SU-DHL-6 (cell line): ENCODE results near the gene PIERCE2.

Source experiments
- EZH2phosphoT487 ChIP-seq: fragments of 200-600 bp; sonication (generic), shearing (Covaris generic); conservative IDR thresholded peaks from 2 replicates; pipeline ENCODE4 v1.6.1; 2018; ENCODE audit warnings: mild to moderate bottlenecking, antibody characterized with exemption, low read length, moderate library complexity, mixed read lengths
- TF ChIP-seq, protein P1 (sequence below): fragments of 200-600 bp; sonication (generic); IDR thresholded peaks from one replicate; pipeline ENCODE4 v1.5.1; 2017; ENCODE audit warnings: antibody characterized with exemption, mild to moderate bottlenecking, low read length, moderate library complexity; ENCODE audit not compliant: insufficient read depth, poor library complexity, severe bottlenecking

DNA sequence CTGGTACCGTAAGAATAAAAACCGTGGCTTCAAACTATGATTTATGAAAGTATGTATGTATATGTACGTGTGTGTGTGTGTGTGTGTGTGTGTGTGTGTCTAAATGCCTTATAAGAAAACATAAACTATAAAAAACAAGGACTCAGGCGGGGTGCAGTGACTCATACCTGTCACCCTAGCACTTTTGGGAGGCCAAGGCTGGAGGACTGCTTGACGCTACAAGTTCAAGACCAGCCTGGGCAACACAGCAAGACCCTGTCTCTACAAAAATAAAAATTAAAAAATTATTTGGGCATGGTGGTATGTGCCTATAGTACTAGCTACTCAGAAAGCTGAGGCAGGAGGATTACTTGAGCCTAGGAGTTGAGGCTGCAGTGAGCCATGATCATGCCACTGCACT lies 29.2 kb upstream of the PIERCE2 start:
- TF ChIP-seq, protein P1, sequence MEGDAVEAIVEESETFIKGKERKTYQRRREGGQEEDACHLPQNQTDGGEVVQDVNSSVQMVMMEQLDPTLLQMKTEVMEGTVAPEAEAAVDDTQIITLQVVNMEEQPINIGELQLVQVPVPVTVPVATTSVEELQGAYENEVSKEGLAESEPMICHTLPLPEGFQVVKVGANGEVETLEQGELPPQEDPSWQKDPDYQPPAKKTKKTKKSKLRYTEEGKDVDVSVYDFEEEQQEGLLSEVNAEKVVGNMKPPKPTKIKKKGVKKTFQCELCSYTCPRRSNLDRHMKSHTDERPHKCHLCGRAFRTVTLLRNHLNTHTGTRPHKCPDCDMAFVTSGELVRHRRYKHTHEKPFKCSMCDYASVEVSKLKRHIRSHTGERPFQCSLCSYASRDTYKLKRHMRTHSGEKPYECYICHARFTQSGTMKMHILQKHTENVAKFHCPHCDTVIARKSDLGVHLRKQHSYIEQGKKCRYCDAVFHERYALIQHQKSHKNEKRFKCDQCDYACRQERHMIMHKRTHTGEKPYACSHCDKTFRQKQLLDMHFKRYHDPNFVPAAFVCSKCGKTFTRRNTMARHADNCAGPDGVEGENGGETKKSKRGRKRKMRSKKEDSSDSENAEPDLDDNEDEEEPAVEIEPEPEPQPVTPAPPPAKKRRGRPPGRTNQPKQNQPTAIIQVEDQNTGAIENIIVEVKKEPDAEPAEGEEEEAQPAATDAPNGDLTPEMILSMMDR: no peak
- no peak for TF ChIP-seq EZH2phosphoT487
